Epithelial cell of prostate (primary cell): ENCODE results near the gene ZNF670.
"Not testable (repeated sequence)": the region's sequence is repeated elsewhere in the genome, so short reads cannot be mapped to it uniquely, and the experiment has no call there.

Source experiments
- DNase-seq: peaks from one replicate; pipeline ENCODE4 v3.0.0-alpha.2; 2011; ENCODE audit warnings: low read depth, low spot score
- H3K27ac ChIP-seq: fragments of 450-650 bp; 2 replicates; pipeline ENCODE4 v1.5.1; 2017; ENCODE audit warnings: mild to moderate bottlenecking

Gene ZNF670

DNA sequence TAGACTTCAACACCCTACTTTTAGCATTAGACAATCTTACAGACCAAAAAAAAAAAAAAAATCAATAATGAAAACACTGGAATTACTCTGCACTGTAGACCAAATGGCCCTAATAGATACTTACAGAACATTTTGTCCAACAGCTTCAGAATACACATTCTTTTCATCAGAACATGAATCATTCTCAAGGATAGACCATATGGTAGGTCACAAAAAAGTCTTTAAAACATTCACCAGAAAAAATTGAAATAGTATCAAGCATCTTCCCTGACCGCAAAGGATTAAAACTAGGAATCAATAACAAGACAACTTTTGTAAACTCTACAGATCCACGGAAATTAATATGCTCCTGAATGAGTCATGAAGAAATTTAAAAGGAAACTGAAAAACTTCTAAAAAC is 22.5 kb downstream of the ZNF670 start:
- H3K27ac ChIP-seq: no peak overlapping the region
- DNase-seq: no peak

DNA sequence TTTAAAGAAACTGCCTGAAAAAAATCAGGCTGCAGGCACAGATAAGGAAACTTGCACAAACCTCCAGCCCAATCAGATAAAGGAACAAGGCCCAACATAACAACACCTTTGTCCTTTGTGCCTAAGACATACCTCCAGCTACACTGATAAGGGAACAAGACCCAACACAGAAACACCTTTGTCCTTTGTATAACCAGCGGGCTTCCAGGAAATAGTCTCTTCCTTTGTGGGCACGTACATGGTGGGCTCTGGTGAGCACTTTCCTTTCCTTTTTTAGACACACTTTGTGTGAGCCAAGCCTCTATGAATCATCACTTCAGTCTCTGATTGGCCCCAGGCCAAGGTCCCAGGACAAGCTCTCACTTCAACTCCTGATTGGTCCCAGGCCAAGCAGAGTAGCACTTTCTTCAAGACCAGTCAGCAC is 23.6 kb downstream of the ZNF670 start:
- DNase-seq: peak; percentile 14
- H3K27ac ChIP-seq: no peak overlapping the region

DNA sequence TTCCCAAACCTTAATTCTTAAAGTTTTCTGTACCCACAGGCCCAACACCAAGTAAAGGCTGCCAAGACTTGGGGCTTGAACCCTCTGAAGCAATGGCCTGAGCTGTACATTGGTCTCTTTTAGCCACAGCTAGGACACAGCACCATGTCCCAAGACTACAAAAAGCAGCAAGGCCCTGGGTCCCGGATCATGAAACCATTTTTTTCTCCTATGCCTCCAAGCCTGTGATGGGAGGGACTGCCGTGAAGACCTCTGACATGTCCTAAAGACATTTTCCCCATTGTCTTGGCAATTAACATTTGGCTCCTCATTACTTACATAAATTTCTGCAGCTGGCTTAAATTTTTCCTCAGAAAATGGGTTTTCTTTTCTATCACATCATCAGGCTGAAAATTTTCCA is 30.9 kb downstream of the ZNF670 start:
- no peak for DNase-seq
- H3K27ac ChIP-seq: no peak overlapping the region

DNA sequence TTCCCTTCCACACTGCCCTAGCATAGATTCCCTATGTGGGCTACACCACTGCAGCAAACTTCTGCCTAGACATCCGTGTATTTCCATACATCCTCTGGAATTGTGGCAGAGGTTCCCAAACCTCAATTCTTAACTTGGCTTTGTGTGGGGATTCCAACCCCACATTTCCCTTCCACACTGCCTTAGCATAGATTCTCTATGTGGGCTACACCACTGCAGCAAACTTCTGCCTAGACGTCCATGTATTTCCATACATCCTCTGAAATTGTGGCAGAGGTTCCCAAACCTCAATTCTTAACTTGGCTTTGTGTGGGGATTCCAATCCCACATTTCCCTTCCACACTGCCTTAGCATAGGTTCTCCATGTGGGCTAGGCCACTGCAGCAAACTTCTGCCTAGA is 31.4 kb downstream of the ZNF670 start:
- no peak for DNase-seq

DNA sequence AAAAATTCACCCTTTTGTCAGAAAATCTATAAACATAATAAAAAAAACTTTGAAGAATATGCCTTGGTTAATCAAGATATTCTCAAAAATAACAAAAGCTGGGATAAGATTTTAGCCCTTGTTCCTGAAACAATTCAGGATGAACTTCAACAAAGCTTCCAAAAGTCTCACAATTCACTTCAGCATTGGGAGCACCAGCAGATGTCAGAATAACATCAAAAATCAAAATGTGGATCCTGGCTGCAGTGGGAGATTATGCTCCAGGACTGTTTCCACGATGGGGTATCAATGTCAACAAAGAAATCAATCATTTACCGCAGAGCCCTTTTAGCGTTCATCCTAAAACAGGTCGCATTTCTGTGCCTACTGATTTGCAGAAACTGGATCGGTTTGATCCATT is 35.2 kb downstream of the ZNF670 start:
- no peak for DNase-seq
- H3K27ac ChIP-seq: no peak overlapping the region

More for the DNA sequence above, 31.4 kb downstream of the ZNF670 start:
- no peak overlapping the region for H3K27ac ChIP-seq

DNA sequence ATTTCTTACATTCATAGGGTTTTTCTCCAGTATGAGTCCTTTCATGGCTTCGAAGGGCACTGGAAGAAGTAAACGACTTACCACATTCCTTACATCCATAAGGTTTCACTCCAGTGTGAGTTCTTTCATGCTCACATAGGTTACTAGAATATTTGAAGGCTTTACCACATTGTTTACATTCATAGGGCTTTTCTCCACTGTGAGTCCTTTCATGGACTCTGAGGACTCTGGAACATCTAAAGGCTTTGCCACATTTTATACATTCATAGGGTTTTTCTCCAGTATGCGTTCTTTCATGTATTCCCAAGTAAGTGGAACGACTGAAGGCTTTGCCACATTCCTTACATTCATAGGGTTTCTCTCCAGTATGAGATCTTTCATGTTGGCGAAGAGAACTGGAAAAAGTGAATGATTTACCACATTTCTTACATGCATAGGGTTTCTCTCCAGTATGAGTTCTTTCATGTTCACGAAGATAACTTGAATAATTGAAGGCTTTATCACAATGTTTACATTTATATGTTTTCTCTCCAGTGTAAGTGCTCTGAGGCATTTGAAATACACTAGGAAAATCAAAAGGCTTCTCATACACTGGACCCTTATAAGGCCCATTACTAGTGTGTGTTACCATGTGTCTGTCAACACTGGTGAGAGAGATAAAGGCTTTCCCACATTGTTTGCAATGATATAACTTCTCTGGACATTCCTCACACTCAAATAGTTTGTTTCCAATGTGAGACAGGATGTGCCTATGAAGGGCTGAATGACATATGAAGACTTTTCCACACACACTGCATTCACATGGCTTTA is 40.9 kb downstream of the ZNF670 start:
- no peak for DNase-seq
- no peak overlapping the region for H3K27ac ChIP-seq

DNA sequence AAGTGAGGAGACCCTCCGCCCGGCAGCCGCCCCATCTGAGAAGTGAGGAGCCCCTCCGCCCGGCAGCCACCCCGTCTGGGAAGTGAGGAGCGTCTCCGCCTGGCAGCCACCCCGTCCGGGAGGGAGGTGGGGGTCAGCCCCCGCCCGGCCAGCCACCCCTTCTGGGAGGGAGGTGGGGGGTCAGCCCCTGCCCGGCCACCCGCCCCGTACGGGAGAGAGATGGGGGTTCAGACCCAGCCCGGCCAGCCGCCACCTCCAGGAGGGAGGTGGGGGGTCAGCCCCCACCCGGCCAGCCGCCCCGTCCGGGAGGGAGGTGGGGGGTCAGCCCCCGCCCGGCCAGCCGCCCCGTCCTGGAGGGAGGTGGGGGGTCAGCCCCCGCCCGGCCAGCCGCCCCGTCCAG is 46.3 kb downstream of the ZNF670 start:
- not testable (repeated sequence) for H3K27ac ChIP-seq, DNase-seq
